Hematopoietic multipotent progenitor cell treated with erythropoietin and hydrocortisone succinate and interleukin-3 and kit ligand, for 8 days (in vitro differentiated cells): ENCODE results near the gene DNAH5.
"Not testable (repeated sequence)": the region's sequence is repeated elsewhere in the genome, so short reads cannot be mapped to it uniquely, and the experiment has no call there.

Experiments
- DNase-seq: peaks from one replicate; pipeline ENCODE4 v3.0.0-alpha.2; 2015

Gene DNAH5

GRCh38 chr5:13816126-13816525 is 128.4 kb downstream of the DNAH5 start:
- no peak for DNase-seq

- DNase-seq, result no peak
These were observed 130.2 kb downstream of the DNAH5 start for GRCh38 chr5:13814301-13814700.

GRCh38 chr5:13809921-13810320 is 134.6 kb downstream of the DNAH5 start:
- no peak for DNase-seq

- DNase-seq, result no peak
These were observed 140.2 kb downstream of the DNAH5 start for GRCh38 chr5:13804336-13804735.

DNA sequence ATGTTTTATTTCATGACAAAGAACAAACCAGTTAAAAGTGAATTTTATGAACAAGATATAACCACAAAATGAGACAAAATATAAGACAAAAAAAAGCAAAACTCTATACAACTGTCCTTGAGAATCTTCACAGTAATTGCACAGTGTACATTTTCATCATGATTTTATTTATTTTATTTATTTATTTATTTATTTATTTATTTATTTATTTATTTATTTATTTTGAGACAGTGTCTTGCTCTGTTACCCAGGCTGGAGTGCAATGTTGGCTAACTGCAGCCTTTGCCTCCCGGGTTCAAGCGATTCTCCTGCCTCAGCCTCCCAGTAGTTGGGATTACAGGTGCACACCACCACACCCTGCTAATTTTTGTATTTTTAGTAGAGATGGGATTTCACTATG is 145.9 kb downstream of the DNAH5 start:
- DNase-seq, result not testable (repeated sequence)

DNA sequence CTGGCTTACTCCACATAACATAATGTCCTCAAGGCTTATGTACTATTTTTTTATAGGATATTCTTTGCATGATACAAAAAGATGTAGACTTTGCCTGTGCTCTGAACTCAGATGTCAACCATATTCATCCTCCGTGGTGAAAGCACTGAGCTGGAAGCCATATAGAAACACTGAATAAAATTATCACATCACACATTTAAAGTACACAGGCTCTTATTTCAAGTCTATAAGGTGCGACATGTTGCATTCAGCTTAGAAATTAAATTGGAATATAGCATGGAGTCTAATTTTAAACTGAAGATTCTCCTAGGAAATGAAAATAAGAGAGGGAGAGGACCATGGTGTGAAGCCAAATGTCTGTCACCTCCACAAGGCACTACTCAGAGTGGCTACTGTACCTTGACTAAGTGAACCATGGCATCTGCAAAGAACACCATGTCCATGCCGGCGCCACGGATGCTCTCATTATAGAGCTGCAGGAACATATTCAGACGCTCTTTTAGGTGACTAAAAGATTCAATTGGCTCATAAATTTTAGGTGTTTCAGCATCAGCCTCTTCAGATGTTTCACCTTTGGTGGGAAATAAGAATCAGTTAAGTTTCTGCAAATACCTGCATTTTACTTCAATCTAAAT is 158.6 kb downstream of the DNAH5 start:
- no peak for DNase-seq

GRCh38 chr5:13783726-13784125 is 160.8 kb downstream of the DNAH5 start:
- DNase-seq, result no peak

- DNase-seq, result no peak
These were observed 164.4 kb downstream of the DNAH5 start for GRCh38 chr5:13780081-13780480.

DNA sequence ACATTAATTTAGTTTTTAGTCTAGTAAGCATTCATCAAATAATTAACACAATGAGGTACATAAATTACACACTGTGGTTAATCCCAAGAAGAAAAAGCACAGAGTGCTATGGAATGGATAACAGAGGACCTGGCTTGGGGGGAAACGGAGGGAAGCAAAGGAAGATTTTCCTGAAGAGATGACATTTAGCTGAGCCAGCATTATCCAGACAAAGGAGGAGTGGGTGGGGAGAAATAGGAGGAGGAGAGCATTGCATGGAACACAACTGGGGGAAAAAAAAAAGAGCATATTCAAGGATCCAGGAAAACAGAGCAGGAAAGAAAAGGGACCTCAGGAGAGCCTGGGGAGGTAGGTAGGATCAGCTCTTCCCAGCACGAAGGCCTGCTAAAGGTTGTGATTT is 170.8 kb downstream of the DNAH5 start:
- no peak for DNase-seq

DNA sequence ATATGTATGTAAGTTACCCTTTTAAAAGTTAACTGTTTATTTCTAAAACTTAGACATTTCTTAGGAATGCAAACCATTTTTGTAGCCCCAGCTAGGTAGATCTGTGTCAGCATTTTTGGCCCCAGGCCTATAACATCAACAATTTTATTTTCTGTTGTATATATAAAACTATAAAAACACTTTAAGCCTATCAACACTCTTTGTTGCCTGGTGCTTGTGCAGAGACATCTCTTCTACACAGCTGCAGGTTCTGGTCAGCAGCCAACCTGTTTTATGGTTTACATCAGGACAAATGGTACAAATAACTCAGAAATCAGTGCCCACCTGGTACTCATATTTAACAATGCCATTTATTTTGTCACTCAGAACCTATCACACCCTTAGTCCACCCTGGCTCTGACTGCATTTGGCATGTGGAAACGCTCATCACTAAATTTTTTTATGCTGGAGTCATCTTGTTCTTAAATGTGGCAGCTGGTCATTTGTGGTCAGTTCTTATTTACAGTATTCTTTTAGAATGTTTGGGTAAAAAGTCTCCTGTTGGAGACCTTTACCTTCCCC is 173.4 kb downstream of the DNAH5 start:
- no peak for DNase-seq

- DNase-seq, result peak; percentile 11
These were observed 178.3 kb downstream of the DNAH5 start for GRCh38 chr5:13766236-13766635.

- no peak for DNase-seq
These were observed 180.8 kb downstream of the DNAH5 start for GRCh38 chr5:13763719-13764118.

DNA sequence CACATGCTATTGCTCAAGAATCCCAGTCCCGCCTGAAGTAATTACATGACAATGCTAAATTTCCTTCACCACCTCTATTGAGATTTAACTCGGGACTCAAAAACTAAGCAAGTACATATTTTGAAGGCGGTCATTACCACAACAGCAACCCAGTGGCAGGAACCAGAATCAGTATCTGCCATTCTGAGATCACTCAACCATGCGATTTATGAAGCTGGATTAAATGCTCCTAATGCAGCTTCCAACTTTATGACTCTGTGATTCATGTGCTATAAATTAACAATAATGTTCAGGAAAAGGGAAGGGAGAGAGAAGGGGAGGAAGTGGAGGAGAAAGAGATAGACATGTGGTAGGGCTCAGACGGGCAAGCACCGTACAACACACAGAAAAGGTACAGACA is 194.7 kb downstream of the DNAH5 start:
- DNase-seq, result no peak

- DNase-seq, result no peak
These were observed 198.5 kb downstream of the DNAH5 start for GRCh38 chr5:13746026-13746425.

- DNase-seq, result no peak
These were observed 199.0 kb downstream of the DNAH5 start for GRCh38 chr5:13745508-13745907.

- DNase-seq, result no peak
These were observed 204.0 kb downstream of the DNAH5 start for GRCh38 chr5:13740471-13740870.

- DNase-seq, result no peak
These were observed 205.0 kb downstream of the DNAH5 start for GRCh38 chr5:13739479-13739878.

DNA sequence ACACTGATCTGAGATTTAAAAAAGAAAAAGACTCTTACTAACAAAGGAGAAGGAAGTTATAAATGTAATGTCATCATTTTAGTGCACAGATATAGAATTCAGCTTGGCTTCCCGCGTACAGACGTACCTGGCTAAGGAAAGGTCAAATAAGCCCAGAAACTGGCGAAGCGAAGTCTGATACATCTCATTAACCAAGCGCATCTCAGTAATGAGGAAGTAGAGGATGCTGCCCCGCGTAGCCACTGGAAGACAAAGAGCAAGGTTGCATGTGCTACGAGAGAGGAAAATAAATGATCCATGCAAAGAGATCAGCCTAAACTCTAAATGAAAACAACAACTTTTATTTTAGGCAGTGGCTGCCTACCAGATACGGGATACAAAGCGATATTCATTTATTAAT is 208.8 kb downstream of the DNAH5 start:
- no peak for DNase-seq

- DNase-seq, result no peak
These were observed 213.3 kb downstream of the DNAH5 start for GRCh38 chr5:13731121-13731628.

GRCh38 chr5:13708906-13709305 is 235.6 kb downstream of the DNAH5 start:
- no peak for DNase-seq

DNA sequence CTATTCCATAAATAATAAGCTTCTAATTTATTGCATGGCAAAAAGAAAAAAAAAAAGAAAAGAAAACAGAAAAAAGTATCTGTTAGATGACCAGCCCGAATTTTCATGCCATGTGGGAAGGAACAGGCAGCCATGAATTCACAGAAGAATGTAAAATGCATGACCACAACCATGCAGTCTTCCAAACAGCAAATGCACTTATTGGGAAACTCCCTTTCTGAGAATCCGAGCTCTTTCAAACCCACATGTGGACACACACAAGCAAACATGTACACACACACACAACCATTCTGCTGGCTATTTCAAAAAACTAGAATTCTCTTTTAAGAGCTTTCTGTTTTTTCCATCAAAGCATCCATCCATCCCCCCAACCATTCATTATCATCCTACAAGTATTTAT is 236.1 kb downstream of the DNAH5 start:
- no peak for DNase-seq

DNA sequence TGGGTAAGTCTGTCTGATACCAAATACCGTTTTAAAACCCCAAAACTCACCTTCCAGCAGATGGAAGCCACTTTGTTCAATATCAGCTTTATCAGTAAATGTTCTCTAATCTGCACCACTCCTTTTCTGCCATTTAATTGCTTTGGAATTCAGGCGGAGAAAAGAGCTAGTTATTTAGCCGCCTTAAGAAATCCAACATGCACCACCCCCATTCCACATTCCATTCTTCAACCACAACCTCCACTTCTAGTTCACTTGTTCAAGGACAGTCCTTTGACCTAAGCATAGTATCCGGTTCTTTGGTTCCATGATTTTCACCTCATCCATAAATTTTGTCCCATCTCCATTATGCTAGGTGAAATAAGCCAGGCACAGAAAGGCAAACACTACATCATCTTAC is 240.1 kb downstream of the DNAH5 start:
- no peak for DNase-seq

DNA sequence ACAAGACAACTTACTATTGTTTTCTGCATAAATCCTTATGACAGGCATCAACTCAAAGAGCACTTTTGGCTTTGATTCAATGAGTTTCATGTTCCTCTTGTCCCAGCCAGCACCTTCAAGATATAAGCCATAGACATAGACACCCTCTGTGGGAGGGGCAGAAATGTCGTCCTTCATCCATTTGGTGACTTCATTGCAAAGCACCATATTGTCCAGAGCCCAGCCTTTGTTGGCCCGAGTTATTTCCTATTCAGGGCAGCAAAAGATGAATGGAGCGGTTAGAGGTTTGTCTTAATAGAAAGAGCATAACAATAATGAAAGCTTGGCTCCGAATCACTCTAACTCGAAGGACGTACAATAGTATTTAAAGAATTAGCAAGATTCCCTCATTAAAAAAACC is 243.9 kb downstream of the DNAH5 start:
- DNase-seq, result no peak

- no peak for DNase-seq
These were observed 245.6 kb downstream of the DNAH5 start for GRCh38 chr5:13698885-13699284.

GRCh38 chr5:13695076-13695712 is 249.3 kb downstream of the DNAH5 start:
- no peak for DNase-seq
